Stimulated activated CD4-positive, alpha-beta T cell treated with anti-CD3 and anti-CD28 coated beads, Interleukin-4, amount 100 ng/mL, for 24 hours (primary cell): Measurements from ENCODE around the gene TENM4.

Experiments
- DNase-seq: peaks from one replicate; pipeline ENCODE4 v3.0.0-alpha.2; 2020

The TENM4 gene

DNA sequence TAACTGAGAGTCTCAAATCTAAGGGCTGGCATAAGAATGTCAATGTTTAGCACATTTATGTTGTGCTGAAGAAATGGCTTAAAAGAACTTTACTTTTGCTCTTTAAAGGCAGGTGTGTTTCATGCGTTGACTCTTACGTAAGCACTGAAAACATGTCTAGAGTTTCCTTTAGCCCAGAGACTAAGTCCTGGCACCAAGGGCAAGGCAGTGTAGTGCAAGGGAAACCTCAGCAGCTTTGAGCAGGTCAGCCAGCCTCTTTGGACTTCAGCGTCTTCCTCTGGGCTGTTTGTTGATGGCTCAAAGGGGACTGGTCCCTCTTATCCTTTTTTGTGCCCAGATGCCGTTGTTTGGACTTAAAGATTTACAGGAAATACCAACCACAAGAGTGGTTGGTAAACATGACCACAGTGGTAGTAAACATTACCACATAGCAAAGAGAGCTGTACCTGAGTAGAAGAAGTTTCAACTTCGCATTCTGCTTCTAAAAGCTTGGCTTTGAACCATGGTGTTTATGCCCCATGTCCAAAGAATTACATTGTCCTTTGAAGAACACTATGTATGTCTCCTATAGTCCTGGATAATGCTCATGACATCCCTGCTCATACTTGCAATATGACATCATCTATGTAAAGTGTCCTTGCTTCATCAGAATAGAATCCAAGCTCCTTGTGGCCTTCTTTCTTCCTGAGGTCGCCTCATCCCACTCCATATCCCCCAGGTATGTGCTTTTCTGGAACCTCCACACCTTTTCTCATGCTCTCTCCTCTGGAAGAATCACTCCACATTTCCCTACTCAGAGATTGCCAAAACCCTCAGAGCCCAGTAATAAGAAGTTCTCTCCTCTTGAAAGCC lies 23.5 kb downstream of the TENM4 start:
- DNase-seq = no peak

DNA sequence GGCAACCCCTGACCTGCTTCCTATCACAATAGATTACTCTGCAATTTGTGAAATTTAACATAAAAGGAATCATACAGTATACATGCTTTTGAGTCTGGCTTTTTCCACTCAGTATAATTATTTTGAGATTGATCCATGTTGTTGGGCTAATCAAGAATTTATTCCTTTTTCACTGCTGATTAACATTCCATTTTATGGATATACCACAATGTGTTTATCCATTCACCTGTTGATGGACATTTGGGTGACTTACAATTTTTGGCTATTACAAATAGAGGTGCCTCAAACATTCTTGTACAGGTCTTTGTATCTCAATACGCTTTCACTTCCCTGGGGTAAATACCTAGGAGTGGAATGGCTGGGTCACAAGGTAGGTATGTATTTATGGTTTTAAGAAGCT lies 24.9 kb downstream of the TENM4 start:
- no peak for DNase-seq

DNA sequence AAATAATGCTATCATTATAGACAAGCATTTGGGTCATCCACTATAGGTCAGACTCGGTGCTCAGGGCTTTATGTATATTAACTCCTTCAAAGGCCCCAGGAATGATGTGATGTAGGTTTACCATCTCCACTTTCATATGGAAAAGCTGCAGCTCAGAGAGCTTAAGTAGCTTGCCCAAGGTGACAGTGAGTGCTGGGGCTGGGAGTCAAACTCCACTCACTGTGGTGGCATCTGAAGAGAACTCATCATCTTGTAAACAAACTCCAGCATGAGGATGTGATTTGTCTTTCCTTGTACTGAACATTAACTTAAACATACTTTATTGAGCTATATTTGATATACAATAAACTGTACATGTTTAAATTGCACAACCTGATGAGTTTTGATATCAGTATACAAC lies 25.4 kb downstream of the TENM4 start:
- DNase-seq = no peak

DNA sequence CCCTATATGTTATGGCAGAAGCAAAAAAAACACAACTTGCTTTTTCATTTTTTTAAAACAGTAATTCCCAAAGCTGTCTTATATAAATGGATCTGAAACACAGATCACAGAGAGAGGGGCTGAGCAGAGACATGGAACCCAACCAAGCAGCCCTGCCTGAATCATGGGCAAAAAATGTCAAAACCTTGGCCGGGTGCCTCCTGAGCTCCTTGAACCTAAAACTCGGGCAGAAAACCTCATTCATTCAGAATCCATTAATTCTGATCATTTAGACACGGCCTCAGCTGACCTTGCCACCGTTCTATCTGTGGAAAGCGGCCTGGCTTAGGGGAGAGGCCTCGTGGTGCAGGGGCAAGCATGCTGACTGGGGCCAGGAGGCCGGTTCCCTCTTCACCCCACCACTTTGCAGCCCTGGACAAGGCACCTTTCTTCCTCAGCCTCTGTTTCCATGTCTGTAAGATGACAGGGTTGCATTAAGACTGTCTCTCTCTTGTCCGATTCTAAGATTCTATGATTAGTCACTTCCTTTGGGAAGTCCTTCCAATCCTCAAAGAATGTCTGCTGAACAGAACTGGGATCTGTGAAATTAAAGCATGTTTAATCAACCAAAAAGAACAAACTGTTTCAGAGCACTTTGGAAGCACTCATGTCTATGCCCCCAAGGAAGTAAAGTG lies 26.0 kb downstream of the TENM4 start:
- DNase-seq = no peak

DNA sequence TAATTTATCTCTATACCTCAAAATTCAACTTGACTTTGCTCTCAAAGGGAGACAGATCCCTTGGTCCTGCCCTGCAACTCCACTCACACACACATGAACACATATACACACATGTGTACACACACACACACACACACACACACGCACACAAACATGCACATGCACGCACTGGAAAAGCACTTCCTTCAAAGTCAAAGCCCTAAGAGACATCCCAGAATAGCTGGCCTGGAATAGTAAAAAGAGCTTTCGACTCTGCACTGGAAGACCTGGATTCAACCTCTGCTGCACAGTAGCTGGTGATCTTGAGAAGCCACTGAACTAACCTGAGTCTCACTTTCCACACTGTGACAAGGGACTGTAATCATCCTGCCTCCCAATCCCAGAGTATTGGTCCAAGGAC lies 26.8 kb downstream of the TENM4 start:
- no peak for DNase-seq

DNA sequence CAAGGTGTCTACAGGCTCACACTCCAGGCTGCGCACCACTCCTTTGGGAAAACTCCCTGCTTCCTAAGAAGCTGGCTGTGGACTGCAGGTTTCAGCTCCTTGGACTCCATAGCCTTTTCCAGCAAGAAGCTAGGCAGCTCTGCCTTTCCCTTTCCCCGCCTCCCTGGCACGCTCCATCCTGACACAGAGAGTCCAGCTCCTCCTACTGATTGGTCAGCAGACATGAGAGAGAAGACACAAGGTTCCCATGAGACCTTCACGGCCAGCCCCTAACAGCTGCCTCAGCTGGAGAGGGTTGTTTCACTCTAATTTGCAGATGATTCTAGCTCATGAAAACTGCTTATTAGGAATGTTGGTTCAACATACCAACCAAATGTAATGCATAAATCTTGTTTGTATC lies 27.6 kb downstream of the TENM4 start:
- DNase-seq = no peak

DNA sequence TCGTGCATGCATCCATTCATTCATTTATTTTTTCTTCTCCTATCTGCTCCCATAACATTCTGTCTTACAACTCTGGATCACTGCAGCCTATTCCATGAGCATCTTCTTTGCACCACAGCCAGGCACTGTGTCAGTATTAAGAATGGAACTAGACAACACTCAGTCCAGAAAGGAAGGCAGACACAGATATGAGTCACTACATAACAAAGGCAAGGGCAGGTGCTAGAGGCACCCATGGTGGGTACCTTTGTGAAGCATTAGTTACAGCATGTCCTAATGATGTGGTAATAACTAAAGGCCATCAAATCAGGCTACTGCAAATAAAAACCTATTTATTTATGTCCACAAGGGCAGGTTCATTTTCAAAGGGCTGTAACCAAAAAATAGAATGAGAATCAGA lies 28.1 kb downstream of the TENM4 start:
- DNase-seq = no peak

DNA sequence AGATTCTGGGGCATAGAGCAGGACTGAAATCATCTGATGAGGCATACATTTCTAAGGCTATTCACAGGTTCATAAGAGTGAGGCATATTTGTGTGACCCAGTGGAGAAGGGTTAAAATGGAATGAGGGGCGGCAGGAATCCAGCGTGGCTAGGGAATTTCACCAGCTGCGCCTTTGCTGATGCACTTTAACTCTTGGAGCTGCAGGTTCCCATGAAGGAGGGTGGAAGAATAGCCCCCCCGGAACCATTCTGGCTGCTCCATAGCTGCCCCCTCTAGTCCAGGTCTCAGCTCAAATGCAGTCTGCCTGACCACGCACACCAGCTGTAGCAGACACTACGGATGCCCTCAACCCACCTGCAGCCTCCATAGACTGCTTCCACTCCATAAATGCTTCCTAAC lies 31.5 kb downstream of the TENM4 start:
- DNase-seq = no peak

DNA sequence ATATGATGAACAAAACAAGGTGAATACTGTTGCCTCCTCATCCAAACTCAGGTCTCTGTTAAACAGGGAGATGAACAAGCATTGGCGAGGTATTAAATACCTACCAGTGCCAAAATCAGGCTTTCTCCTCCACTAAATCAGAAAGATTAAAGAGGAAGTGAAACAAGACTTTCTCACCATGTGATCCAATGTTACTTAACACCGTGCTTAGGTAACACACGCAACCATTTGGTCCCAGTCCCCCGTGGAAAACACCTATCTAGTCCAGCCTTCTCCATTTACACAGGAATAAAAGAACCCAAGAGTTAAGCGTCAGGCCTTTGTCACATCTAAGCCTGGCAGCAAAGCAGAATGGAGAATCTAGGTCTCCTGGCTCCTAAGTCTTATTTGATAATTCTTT lies 34.5 kb downstream of the TENM4 start:
- no peak for DNase-seq

DNA sequence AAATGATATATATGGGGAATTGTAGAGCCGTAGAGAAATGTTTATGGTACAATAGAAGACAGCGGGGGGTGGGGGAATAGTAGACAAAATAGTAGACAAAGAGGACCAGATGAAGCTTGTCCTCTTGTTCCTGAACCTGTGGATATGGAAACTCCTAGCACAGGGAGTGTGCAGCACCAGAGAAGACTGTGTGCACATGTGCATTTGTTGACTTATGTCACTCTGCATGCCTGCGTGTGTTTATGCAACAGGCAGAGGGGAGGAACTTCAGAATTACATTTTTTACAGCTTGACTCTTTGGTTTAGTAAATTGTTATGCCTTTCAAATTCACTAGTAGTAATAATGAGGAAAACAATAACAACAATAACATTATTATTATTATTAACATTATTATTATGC lies 36.0 kb downstream of the TENM4 start:
- no peak for DNase-seq

DNA sequence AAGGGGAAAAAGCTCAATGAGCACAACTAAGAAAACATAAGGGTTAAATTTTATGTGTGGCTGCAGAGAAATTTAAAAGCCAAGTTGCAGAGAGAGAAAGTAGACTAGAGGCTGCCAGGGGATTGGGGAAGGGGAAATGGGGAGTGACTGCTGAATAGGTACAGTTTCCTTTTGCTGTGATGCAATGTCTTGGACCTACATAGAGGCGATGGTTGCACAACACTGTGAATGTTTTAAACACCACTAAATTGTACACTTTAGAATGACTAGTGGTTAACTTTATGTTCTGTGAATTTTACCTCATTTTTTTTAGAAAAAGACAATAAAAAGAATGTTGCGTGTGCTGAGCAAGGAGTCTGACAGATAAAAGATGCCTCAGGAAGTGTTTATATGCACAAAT lies 36.5 kb downstream of the TENM4 start:
- no peak for DNase-seq

DNA sequence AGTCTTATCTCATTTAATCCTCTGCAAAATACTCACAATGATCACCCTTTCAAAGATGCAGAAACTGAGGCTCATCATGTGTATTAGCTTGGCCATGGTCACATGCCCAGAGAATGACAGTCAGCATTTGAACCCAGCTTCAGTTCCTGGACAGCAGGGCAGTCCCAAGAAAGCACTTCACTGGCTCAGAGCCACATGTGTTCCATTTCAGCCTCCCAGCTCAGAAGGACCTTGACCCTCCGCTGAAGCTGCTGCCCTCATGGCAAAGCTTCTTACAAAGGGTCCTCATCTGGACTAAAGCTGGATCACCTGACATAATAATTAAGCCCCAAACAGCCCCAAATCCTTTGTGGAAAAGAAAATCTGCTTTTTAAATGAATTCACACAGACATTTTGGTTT lies 37.0 kb downstream of the TENM4 start:
- DNase-seq = no peak

DNA sequence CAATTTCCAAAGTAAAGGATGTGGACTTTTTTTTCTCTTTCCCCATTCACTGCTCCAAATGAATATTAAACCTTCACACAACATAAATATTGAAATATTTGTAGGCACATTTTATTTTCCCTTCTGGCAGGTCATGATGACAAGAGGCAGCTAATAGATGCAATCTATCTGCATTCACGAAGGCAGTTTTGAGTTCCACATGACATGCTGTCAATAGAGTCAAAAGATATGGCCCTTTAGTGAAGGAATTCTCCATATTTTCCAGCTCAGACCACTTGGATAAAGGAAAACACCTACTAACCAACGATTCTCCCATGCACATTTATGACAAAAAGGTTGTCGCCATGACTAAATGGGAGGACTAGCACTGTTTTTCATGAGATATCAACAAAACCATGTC lies 37.9 kb downstream of the TENM4 start:
- DNase-seq = no peak

DNA sequence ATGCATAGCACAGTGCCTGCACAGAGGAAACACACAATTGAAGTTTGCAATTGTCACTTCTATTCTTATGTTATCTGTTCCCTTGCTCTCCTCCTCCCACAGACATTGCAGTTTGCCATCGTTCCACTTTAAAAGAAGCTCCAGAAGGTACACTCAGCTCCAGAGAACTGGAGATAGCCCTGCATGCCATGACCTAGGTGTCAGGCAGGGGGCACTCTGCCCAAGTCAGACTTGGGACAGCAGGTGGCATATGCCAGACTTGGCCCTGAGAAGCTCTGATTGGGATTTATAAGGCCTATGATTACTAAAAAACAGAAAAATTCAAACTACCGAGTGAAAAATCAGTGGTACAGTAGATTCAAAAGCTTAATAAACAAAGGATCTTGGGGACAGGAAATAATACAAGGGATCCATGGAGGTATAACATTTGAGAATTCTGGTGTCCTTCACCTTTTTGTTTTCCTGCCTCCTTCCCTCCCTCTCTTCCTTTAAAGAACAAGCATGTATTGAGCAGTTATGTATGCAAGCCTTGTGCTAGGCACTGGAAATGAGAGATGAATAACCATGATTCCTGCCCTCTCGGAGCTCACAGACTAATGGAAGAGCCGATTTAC lies 40.0 kb downstream of the TENM4 start:
- DNase-seq = no peak

DNA sequence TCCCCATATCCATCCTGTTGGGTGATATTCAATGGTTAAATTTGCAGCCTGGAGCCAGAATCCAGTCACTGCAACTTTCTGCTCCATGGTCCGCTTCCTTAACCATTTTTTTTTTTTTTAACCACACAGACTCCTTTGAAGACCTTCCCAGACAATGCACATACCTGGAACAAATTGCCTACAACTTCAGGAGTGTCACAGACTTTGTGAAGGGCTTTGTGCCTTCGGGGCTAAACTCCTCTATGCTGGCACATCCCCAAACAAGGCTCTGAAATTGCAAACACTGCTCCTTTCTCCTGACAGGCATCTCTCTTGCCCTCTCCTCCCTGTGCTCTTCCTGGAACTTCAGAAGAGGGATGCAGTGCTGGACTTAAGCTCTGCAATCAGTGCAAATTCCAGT lies 40.6 kb downstream of the TENM4 start:
- no peak for DNase-seq

DNA sequence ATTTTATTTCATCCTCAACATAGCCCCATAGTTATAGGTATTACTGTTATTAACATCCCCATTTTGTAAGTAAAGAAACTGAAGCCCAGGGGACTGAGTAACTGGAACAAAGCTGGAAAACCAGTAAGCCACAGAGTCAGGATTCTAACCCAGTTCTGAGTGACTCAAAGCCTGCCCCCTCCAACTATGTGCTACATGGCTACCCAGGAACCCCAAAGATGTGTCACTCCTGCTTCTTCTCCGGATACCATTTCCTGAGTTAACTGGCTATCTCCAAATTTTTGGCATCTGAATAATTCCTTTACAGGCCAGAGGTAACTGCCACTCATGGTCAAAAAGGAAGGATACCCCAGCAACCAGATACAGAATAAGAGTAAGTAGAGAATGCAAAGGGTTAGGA lies 43.6 kb downstream of the TENM4 start:
- DNase-seq = no peak

DNA sequence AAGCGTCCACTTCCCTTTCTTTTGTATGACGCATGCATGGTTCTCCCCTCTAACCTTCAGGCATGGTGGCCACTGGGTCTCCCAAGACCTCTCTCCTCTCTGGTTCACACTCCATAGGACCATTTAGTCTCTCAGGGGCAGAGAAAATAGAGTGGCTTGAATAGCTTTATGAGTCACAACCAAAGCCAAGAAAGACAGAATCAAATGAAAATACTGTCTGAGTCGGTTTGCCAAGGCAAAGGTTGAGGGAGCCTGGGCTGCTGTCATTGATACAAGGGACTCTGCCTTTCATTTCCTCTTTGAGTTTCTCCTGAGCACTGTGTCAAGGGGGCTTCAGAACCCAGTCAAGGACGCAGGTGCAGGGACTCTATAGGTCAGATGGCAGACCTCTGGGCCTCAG lies 44.2 kb downstream of the TENM4 start:
- DNase-seq = no peak

DNA sequence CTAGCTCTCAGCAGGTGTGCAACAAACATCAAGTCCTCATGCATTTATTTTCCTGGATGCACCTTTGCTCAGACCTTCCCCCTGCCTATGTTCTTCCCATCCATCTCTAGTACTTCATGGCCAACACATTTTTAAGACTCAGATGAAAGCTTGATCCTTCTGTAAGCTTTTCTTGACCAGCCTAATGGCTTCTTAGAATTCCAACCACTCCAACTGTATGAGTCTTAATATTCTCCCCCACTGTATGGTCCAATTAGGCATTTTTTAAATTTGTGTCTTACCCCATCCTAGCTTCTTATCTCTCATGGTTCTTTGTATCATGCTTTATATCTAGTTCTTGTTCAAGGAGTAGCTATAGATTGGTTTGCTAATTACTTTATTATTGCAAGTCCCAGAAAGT lies 44.8 kb downstream of the TENM4 start:
- DNase-seq = no peak

DNA sequence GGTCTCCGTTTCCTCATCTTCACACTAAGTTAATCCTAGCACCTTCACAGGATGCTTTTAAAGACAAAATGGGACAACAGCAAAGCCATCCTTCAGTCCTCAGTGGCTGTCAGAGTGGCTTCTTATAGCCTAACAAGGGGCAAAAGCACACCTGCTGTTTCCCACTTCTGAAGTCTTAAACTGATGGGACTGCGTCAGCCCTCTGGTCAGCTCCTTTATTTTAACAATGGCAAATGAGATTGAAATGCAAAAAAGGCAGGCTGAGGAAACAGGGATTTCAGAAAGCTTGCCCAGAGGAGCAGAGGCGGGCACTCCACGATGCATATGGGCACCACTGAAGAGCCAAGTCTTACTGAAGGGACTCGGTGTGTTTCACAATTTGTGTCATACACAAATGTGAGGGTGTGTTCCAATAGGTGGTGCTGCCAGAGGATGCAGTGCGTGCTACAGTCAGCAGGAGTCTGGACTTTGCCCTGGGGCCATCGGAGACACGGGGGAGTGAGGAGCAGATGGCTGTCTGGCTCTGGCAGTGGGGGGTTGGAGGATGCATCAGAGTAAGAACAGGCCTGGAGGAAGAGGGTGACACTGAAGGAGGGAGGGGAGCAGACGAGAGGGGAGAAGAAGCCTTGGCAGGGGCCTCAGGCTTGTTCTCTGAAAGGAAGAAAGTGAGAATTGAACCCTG lies 47.3 kb downstream of the TENM4 start:
- DNase-seq = no peak

DNA sequence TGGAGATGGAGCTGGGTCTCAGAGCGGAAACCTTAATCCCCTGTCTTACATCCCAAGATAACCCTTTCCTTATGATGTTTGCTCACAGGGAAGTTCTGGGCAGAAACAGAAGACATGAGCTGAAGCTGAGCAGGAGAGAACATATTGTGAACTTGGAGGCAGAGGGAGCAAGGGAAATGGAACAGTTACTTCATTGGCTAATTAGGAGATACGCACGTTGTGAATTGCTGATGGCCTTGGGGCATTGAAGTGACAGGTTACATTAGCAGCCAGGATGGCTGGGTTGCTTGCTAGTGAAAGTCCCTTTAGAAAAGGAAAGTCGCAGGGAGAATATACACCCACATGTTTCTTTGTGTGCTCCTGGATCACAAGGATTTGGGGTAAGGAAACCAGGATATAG lies 48.7 kb downstream of the TENM4 start:
- DNase-seq = no peak

DNA sequence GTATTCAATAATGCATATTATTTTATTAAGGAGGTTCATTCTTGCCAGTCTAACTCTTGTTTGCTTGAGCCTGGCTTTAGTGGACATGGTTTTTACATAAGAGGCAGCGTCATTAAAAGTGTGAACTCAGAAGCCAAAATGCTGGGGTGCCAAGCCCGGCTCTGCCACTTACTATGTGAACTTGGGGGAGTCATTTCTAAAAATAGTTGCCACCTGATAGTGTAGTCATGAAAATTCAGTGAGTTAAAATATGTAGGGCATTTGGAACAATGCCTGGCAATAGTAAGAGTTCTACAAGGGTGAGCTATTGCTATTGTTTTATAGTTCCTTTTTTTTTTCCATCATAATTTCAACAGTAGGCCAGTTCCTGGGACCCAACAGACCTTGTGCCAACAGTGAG lies 49.9 kb downstream of the TENM4 start:
- no peak for DNase-seq

DNA sequence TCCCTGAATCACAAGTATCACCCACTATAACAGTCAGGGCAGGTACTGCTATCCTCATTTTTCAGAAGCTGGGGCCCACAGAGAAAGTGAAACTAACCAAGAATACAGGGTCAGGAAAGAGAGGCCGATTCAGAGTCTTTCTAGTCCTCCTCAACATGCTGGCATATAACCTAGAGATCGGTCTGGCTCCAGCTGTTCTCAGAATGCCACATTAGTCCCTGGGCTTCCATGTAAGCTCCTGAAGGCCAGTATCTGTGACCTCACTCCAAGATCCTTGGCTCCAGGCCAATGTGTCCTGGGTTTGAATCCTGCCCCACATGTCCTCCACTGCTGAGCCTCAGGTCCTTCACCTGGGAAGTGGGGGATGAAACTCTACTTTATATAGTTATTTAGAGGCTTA lies 50.4 kb downstream of the TENM4 start:
- DNase-seq = no peak

DNA sequence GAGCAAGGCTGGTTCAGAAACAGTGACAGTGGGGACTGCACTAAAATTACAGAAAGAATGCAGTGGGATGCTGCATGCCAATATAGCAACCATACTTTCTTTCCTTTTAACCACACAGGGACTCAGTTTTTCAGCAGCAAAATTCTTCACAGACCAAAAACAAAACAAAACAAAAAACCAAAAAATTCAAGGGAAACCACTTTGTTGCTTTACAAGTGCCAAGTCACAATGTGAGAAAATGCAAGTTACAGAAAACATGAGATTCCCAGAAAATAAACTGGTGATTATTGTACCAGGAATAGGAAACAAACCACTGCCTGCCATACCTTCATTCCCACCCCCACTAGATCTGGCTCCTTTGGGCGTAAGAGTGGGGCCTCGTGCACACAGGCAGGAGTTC lies 52.6 kb downstream of the TENM4 start:
- no peak for DNase-seq

DNA sequence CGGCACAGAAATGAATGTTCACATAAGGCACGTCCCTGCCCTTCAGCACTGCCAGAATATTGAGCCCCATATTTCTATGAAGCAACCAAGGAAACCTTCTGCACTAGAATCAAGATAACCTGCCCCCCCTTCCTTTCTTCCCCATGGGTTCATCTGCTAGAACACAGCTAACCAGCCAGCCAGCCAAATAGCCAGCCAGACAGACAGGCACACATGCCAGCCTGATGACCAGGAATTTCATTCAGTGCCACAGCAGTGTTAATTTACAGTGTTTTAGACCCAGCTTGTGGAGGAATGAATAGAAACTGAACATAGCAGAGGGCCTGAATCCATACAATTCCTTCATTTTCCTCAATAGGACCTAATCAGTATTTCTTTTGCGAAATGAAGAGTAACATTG lies 57.0 kb downstream of the TENM4 start:
- DNase-seq = no peak
